ENCODE measurements around the gene MYF6.
"Not testable (repeated sequence)": the region's sequence is repeated elsewhere in the genome, so short reads cannot be mapped to it uniquely, and the experiment has no call there.

MYF6 gene

DNA sequence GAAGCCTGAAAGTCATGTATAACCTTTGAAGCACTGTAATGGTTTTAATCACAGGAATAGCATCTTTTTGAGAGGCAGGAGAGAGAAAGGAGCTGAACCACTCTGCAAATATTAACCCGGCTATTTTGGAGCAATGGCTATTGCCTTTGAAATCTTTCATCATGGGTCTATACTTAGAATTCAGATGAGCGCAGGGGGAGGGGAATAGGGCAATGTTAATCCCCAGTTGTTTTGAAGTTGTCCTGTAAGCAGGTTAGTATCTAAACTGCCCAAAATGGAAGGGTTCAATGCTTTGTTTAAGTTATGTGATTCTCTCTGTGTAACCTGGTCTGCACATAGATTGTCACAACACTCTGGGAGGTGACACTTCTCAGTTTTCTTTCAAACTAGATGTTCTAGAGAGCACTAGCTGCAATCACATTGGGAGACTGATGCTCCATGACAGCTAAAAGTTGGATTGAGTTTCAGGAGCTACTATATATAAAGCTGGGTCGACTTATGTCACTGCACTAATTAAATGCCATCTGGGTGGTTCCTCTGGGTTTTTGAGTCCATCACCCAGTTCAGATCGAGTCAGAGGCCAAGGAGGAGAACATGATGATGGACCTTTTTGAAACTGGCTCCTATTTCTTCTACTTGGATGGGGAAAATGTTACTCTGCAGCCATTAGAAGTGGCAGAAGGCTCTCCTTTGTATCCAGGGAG is at the start of gene MYF6:
TSS of gene MYF6 (plus strand) at position 509 of the 704 bp plus-strand sequence. CDS start at position 595, 86 bp downstream.
- no peak for DNase-seq (ENCODE audit: low spot score)

DNA sequence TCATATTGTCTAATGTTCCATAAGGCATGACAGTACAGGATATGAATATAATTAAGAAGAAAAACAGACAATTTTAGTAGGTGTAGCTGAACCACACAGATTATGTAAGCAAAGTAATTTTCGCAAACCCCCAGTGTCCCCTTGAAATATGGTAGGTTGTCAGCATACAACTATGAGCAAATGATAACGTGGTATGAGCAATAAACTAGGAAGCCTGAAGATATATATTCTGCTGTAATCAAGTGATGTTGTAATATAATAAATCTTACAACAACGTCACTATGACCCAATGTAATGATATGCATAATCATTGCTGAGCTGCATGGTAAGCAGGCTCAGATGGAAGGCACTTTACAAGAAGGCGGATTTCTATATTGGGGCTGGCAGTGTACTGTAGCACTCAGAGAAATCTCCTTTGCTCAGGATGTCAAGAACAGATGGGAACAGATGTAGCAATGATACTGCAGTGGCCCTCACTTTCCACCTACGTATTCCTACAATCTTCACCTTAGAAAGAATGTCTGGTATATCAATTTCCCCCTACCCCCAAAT is 47.8 kb upstream of the MYF6 start:
- no peak for DNase-seq (ENCODE audit: low spot score)

DNA sequence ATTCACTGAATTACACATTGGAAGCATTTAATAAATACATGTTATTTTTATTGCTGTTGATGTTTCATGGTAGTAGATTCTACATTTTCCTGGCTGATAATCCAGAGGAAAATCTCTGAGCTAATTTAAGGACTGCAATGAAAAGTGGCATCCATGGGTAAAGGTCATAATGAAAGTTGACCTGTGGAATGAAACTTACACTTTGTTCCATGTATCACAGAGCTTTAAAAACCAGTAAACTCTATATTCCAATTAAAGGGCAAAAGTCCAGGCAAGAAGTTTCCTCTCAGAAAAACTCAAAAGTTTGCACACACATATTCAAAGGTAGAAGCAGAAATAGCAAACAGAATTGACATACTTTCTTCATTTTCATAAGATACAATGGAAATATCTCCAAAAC is 44.8 kb upstream of the MYF6 start:
- no peak for DNase-seq (ENCODE audit: low spot score)

DNA sequence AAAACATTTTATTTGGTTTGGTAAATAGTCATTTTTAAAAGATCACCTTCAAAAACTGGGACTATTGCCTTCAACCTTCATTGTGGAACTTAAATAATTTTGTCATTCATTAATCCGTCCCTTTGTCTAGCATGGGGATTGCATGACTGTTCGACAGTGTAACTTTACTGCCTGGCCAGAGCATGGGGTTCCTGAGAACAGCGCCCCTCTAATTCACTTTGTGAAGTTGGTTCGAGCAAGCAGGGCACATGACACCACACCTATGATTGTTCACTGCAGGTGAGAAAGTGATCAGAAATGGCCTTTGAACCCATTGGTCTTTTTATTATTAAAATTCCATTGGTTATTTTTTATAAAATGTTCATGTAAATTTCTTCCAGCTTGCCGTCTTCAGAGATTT is 37.2 kb upstream of the MYF6 start:
- DNase-seq (ENCODE audit: low spot score): no peak

DNA sequence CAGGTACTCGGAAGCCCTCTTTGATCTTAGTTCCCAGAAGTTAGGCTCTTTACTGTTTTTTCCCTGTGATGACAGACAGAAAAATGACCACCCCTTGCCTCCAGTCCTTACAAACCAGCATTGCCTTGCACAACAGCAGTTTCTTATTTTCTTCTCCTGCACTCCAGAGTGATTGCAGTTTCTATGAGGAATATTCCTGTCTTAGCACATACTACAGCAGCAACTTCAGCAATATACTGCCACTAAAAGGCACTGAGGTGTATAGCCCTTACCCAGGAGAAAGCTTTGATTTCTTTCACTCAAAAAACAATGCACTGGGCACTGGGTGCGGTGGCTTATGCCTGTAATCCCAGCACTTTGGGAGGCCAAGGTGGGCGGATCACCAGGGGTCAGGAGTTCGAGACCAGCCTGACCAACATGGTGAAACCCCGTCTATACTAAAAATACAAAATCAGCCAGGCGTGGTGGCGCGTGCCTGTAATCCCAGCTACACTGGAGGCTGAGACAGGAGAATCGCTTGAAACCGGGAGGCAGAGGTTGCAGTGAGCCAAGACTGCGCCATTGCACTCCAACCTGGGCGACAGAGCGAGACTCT is 31.3 kb upstream of the MYF6 start:
- DNase-seq (ENCODE audit: low spot score): not testable (repeated sequence)

DNA sequence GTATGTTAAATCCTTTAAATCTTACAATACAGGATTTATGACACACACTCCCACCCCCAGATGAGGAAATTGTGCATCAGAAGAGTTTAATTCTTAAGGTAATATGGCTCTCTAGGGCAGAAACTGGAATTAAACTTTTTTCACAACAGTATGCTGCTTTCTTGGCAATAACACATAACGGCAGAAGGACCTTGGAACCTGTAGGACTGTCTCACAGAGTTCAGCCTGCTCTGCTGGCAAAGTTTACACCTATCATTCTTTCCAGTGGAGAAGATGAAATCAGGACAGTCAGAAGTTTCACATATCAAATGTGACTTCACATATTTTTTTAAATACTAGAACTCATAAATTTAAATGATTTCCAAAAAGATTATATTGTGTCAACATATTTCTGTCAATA is 30.6 kb upstream of the MYF6 start:
- DNase-seq (ENCODE audit: low spot score): no peak

DNA sequence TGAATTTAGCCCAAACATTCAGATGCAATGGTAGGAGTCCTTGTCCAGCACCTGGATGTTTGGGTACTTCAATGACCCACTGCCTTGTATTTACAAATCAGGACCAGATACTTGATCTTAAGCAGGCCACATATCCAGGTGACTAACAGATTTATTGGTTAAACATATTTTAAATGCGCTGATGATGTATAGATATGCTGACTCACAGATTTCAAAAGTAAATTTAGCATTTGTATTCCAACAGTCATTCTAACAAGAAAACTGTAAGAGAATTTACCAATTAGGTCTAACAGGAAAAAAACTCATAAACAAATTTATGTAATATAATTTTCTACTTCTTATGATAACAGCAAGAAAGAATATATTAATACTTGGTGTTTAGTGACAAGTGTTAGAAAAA is 29.4 kb upstream of the MYF6 start:
- no peak for DNase-seq (ENCODE audit: low spot score)

DNA sequence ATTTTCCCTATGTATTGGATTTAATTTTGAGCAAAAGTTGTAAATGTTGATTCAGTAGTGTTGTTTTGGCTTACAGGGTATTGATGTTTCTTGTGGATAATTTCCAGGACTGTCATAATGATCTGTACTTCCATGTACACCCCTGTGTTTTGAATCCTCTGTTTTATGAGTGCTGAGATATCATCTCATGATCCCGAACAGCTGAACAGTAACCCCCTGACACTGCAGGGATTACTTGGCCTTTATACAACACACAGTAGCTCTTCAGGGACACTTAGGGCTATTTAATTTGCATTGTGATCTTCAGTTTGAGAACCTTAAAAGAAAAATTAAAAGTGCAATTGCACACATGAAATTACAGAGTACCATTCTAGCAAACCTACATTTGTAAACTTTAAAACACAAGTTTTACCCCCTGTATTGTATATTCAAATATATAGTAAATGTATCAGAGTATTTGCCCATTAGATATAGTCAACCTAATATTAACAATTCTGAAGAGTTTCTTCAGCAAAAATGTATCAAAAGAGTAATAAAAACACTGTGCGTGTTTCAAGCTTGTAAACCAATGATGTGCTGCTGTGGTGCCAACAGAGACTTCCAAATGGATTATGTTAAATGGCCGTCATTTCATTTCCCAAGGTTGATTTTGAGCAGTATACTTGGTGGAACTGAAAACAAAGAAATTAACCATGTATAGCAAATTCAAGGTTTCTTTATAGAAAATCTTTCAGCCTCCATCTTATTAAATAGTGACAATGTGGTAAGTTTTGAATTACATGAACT is 27.9 kb upstream of the MYF6 start:
- no peak for DNase-seq (ENCODE audit: low spot score)

DNA sequence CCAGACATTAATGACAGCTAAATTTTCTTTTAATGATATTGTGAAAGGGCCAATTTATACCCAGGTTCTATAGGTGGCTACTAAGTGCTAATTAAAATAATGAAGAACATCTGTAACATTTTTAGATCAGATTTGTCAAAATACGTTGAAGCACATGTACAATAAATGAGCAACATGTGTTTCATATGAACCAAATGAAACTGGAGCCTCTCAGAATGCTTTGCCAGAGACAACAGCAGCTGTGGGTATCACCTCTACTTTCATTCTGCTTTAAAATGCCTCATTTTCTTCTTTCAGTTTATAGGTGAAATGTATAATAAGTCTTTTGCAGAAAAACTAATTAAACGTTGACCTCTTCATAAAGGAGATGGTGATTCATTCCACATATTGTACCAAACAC is 26.1 kb upstream of the MYF6 start:
- no peak for DNase-seq (ENCODE audit: low spot score)

DNA sequence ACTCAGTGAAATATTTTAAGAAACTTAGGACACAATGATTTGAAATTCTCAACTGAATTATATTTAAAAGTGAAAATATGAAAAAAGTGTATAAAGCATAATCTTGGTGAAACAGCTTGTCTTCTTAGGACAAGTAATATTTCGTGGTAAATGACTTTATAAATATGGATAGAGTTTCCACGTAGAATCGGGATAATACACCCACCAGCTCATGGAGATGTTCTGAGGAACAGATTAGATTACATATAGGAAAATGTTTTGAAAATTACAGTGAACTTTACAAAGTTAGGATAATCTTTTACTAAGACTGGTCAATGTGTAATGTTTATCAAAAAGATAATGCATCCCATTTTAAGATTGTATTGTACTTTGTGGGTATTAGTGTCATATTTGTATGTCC is 25.6 kb upstream of the MYF6 start:
- DNase-seq (ENCODE audit: low spot score): no peak

DNA sequence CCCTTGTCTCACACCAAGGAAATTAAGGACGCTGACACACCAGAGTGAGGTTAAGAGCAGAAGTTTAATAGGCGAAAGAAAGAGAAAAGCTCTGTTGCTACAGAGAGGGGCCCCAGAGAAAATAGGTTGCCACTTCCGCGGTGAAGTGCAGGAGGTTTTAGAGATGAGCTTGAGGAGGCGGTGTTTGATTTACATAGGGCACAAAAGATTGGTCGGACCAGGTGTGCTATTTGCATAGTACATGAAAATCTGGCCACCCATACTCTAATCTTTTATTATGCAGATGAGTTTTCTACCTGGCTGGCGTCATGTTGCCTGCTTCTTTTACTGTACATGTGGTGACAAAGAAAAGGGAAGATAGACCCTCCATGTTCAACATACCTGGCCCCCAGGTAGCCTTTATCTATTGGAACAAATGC is 23.3 kb upstream of the MYF6 start:
- DNase-seq (ENCODE audit: low spot score): no peak

DNA sequence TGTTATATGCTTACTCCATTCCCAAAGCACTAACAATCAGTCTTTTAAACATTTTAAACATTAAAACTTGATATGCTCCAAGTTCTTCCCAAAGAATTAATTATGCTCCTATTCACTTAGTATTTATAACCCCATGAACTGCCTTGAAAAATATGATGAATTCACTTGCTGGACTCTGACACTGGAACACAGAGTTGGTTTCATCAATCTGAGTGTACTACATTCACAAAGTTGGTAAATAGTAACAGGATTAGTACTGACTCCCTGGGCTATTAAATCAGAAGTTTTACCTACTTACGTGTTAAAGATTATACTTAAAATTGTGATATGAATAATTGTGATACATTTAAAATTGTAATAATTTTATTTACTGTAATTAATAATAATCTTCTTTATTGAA is 17.3 kb upstream of the MYF6 start:
- no peak for DNase-seq (ENCODE audit: low spot score)

DNA sequence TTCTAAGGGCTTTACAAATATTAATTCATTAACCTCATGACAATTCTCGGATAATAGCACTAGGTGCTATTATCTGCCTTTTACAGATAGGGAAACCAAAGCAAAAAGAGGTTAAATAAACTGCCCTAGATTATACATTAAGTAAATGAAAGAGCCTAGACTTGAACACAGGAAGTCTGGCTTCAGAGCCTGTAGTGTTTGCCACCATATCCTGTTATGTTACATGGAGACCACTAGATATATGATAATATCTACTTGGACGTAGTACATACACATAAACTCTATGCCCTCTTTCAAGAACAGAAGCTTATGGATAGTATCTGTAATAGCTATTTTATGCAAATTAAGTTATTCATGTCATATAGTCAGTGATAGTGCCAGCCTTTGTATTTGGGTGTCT is 16.9 kb upstream of the MYF6 start:
- no peak for DNase-seq (ENCODE audit: low spot score)

DNA sequence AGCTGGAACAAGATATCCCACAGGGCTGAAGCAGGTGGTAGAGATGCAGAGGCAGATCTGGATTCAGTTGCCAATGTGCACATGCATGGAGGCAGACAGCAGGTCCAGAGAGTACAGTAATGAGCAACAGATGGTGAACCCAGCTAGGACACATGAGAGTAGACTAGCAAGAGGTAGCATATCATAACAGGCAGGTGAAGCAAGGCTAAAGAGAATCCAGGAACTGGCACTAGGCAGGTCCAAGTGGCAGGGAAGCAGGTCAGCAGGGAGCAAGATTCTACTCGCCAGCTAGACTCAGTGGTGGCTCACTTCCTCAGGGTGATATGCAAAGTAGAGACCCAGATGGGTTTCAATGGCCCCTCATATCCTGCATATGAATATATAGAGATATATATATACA is 15.3 kb upstream of the MYF6 start:
- DNase-seq (ENCODE audit: low spot score): no peak

DNA sequence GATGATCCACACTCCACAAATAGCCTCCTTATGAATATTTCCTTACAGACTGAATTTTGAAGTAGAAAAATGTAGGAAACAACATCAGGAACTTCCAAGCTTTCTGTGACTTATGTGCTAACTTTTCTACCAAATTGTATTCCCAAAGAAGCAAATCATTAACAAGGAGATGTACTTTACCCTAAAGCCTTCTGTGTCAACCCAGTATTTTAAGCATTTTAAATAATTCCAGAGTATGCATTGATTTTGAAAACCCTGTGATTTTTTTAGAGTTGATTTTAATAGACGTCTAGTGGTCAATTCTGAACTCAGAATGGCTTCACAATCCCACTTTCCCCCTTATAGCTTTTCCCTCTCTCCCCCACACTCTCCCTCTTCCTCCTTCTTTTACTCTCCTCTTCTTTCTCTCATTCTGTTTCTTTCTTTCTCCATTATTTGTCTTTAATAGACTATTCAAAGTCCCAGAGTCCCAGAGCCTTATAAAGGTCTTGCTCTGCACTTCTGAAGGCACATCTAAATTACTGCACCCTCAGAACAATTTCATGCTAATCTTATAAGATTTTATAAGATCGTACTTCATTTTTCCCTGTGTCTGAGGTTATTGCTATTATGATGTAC is 10.1 kb upstream of the MYF6 start:
- DNase-seq (ENCODE audit: low spot score): no peak

DNA sequence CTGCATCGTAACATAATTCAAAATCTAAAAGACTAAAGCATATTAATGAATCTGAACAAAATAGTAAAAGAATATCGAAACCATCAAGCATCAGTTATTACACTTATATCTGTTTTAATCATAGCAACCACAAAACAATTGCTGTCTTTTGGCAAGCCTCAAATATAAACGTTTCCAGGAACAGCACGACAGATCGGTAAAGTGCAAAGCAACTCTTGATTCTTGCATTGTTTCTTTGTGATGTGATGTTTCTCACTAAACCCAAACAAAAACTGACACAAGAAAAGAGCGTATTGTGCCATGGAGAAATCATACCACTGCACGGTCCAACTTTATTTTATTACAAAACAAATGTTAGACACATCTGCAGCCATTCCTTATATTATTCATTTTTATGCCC is 9.2 kb upstream of the MYF6 start:
- no peak for DNase-seq (ENCODE audit: low spot score)

DNA sequence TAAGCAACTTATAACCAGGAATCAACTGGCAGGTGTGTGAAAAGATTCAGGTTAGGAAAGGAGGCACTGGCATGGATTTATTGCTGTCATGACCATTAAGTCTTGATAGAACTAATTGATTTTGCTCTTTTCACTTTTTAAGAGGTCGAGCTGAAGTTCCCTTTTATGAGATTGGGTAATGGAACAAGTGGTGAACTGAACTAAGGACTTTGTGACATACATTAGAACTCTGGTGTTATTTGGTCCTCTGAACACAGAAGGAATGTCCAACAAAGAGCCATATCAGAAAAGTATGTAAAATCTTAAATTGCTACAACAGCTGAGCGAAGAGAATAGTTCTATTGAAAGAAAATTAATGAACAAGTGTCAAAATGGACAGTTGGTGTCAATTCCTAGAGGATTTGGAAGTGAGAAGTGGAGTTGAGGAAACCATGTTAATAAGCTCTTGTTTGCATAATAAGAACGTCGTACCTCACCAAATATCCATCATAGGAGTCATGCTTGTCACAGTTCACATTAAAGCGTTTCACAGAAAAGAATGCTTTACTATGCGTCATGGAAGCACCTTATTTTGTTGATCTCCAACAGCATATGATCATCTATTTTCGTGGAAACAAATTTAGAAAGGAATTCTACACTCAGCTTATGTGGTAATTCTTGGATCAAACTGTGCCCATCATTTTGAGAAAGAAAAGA is 8.4 kb upstream of the MYF6 start:
- DNase-seq (ENCODE audit: low spot score): no peak

DNA sequence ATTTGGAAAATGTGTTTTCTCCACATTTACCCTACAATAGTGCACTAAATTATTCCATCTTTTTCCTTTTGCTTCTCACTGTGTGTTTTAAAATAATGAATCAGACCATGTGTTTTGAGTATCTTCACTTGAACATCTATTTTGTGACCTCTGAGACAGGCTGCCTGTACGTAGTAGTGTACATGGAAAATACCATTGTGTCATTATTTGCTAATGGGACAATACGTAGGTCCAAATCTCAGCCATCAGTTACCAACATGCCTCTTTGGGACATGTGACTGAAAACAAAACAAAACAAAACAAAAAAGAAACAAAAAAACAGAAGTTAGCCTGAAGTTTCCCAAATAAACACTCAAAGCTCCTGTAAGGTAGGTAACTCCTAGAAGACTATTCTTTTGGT is 7.1 kb upstream of the MYF6 start:
- DNase-seq (ENCODE audit: low spot score): no peak

DNA sequence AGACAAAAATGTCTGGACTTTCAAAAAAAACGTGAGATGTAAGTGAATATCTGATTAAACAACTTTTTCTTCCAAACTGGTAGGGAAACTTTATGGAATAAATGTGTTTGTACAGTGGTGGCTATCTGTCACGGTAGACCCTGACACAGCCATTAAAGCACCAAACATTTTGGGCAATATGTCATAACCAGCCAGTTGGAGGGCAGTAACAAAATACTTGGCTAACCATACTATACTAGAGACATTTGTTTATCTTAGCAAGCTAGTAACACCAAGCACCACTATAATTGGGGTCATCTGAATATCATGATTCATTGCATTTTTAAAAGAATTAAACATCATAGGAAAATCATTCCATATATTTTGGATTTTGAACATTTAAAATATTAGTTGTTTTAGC is 6.0 kb upstream of the MYF6 start:
- no peak for DNase-seq (ENCODE audit: low spot score)

DNA sequence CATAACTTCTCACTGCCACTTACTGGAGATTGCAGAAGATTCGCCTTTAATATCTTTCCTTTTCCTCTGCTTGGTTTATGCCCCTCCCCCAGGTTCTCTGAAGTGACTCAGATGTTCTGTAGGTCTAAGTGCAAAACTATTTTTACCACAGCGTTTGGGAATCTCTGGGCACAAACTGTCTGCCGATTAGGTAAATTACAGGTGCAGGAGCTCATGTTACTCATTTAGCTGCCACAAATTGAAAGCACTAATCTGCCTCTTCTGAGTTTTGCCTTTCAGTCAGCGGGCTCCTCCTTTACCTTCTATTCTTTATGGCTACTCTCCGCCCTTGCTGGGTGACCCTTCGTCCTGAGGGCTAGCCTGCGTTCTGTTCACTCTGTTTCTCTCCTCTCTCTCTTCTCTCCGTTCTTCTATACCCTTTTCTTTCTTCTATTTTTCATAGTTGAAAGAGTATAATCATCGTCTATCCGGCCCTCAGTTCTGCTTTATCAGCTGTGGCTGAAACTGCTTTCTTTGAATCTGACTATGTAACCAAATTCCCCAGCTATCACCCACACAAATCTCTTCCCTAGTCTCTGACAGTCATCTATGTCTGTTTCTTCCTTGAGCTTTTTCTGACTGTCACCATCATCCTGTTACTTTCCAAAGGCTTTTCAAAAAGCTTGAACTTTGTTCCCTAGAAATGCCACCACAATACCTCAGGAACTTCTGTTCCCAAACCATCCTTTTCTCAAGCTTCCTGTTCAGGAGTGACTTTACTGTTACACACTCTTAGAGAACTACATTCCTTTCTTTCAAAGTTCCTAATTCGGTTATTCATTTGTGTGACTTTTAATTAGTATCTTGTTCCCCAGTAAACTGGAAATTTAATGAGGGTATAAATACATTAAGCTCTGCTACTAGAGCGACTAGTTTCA is 4.3 kb upstream of the MYF6 start:
- peak; percentile 12 for DNase-seq (ENCODE audit: low spot score)

DNA sequence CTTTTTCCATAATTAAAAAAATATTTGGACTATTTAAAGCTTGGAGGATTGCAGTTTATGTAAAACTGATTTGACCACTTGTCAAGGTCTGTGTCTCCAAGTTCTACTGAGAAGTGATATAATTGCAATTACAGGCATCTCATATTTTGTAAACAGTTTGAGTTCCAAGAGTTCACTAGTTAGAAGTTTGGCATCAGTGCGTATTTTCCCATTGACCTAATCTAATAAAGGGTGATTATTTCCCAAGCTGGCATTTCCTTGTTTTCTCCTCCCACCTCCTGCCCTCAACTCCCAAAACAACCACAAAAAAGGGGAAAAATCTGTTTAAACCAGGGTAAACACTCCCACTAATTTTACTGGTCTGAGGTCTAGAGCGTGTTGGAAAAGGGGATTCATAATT is 3.0 kb upstream of the MYF6 start:
- no peak for DNase-seq (ENCODE audit: low spot score)
